Femur (tissue), 1 donor: ENCODE results near the gene HBA1.
A peak's percentile ranks its signal among the peaks of the same experiment; 100 is the strongest.
"Not testable (repeated sequence)": the region's sequence is repeated elsewhere in the genome, so short reads cannot be mapped to it uniquely, and the experiment has no call there.

Source experiments
- DNase-seq: peaks from one replicate; pipeline ENCODE4 v3.0.0-alpha.2; 2017

HBA1 gene

DNA sequence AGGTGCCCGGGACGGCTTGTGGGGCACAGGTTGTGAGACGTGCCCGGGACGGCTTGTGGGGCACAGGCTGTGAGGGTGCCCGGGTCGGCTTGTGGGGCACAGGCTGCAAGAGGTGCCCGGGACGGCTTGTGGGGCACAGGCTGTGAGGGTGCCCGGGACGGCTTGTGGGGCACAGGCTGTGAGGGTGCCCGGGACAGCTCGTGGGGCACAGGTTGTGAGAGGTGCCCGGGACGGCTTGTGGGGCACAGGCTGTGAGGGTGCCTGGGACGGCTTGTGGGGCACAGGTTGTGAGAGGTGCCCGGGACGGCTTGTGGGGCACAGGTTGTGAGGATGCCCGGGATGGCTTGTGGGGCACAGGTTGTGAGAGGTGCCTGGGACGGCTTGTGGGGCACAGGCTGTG is 16.2 kb upstream of the HBA1 start:
- not testable (repeated sequence) for DNase-seq

DNA sequence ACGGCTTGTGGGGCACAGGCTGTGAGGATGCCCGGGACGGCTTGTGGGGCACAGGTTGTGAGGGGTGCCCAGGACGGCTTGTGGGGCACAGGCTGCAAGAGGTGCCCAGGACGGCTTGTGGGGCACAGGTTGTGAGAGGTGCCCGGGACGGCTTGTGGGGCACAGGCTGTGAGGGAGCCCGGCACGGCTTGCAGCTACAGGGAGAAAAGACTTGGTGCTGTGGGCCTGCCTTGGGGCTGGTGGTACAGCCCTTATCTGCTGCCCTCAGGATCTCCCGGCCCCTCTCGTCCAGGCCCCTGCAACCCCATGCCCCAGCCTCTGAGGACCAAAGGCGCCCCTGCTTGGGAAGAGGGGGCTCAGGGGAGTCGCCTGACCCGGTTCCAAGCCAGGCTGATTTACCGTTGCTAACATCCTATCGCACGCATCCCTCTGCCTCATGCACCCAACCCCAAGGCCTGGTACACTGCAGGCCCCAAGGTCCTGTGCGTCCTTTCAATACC is 15.7 kb upstream of the HBA1 start:
- no peak for DNase-seq

DNA sequence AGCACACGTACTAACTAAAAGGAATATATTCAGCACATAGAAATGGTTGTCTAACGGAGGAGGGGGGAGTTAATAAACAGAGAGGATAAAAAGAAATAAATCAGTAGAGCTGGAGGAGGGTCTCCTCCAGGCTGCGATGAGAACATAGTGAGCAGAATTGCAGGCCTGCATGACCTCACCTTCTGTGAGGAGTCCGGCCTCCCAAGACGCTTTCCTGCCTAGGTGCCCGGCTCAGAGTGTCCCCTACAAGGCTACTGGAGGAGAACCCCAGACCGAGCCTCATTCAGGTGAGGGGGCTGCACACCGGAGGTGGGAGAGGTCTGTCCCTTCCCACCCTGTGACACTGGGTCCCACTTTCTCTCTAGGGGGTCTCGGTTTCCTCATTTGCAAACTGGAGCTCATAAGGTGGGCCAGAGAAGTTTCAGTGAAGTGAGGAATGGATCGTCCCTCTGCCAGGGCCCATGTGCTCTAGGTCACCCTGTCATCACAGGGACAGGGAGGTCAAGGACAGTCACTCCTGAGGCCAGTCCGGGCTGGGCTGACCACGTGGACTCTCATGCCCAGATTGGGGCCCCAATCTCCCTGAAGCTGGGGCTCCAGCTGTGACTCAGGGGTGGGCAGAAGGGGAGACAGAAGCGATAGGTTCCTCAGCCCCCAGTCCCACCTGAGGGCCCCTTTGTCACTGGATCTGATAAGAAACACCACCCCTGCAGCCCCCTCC is 14.0 kb upstream of the HBA1 start:
- no peak for DNase-seq

DNA sequence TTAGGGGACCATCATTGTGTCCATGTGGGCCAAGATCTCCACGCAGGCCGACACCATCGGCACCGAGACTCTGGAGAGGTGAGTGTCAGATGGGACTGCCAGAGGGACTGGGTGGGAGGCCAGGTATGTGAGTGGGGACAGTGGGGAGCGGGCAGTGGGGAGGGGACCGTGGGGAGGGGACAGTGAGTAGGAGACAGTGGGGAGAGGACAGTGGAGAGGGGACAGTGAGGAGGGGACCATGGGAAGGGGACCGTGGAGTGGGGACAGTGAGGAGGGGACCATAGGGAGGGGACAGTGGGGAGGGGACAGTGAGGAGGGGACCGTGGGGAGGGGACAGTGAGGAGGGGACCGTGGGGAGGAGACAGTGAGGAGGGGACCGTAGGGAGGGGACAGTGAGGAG is 13.3 kb upstream of the HBA1 start:
- not testable (repeated sequence) for DNase-seq

DNA sequence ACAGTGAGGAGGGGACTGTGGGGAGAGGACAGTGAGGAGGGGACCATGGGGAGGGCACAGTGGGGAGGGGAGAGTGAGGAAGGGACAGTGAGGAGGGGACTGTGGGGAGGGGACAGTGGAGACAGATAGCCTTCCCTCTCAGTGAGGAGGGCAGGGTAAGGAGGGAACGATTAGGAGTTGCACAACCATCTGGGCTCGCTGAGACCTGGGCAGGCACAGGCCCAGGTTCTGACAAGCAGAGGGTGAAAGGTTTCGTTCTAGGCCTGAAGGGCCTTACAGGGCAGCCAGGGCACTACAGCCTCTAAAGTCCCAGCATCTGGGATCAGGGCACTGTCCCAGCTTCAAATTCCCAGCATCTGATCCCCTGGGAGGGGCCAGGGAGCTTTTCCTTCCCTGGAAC is 12.8 kb upstream of the HBA1 start:
- not testable (repeated sequence) for DNase-seq

DNA sequence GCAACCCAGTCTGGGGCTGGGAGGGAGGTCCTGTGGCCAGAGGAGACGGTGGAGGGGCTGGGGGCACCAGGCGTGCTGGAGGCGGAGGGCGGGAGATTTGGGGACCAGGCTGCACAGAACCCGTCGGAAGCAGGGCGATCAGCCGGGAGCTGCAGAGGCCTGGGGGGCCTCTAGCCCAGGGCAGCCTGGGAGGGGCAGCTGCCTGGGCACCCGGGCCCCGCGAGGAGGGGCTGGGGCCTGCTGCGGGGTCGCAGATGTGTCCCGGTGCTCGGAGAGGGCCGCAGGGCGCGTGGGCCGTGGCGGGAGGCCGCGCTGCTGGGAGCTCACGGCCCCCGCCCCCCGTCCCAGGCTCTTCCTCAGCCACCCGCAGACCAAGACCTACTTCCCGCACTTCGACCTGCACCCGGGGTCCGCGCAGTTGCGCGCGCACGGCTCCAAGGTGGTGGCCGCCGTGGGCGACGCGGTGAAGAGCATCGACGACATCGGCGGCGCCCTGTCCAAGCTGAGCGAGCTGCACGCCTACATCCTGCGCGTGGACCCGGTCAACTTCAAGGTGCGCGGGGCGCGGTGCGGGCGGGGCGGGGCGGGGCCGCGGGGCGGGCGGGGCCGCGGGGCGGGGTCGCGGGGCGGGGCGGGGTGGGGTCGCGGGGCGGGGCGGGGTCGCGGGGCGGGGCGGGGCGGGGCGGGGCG is 12.2 kb upstream of the HBA1 start:
- not testable (repeated sequence) for DNase-seq

DNA sequence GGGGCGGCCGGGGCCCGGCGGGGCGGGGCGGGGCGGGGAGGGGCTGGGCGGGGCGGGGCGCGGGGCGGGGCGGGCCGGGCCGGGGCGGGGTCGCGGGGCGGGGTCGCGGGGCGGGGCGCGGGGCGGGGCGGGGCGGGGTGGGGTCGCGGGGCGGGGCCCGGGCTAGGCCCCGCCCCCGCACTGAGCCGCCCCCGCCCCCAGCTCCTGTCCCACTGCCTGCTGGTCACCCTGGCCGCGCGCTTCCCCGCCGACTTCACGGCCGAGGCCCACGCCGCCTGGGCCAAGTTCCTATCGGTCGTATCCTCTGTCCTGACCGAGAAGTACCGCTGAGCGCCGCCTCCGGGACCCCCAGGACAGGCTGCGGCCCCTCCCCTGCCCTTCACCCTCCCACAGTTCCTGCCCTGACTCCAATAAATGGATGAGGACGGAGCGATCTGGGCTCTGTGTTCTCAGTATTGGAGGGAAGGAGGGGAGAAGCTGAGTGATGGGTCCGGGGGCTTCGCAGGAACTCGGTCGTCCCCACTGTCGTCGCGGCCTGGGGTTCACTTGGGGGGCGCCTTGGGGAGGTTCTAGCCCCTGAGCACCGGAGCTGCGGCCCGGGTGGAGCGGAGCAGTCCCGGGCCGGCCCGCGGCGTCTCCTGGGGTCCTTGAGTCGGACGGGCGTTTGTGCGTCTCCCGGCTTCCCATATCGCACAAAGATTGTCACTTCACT is 11.5 kb upstream of the HBA1 start:
- DNase-seq = no peak

DNA sequence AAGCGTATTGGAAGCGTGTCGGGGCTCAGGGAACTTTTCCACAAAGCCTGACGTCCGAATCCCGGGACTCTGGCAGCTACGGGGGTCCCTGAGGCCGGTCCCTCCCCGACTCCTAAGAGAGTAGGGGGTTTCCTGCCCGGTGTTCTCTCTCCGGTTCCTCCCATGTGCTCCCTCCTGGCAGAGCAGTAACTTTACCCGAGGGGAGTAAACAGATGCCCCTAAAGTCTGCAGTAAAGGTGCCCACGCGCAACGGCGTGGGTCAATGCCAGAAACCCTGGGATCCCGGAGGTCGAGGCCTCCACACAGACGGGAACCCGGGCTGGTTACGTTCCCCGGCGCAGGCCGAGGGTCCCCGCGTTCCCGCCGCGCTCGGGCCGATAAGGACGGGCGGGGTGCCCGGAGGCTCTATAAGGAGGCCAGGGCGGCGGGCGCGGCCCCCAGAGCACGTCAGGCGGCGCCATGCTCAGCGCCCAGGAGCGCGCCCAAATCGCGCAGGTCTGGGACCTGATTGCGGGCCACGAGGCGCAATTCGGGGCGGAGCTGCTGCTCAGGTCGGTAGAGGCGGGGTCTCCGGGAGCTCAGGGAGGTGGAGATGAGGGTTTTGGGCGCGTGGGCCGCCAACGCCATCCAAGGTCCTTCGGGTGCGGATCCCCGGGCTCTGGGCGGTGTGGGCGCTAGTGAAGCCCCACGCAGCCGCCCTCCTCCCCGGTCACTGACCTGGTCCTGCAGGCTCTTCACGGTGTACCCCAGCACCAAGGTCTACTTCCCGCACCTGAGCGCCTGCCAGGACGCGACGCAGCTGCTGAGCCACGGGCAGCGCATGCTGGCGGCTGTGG is 10.7 kb upstream of the HBA1 start, which contains the start of gene HBM:
Gene HBM (plus strand): TSS at position 440 of the 836 bp plus-strand sequence. CDS start 20 bp downstream, at position 460.
- DNase-seq = no peak

DNA sequence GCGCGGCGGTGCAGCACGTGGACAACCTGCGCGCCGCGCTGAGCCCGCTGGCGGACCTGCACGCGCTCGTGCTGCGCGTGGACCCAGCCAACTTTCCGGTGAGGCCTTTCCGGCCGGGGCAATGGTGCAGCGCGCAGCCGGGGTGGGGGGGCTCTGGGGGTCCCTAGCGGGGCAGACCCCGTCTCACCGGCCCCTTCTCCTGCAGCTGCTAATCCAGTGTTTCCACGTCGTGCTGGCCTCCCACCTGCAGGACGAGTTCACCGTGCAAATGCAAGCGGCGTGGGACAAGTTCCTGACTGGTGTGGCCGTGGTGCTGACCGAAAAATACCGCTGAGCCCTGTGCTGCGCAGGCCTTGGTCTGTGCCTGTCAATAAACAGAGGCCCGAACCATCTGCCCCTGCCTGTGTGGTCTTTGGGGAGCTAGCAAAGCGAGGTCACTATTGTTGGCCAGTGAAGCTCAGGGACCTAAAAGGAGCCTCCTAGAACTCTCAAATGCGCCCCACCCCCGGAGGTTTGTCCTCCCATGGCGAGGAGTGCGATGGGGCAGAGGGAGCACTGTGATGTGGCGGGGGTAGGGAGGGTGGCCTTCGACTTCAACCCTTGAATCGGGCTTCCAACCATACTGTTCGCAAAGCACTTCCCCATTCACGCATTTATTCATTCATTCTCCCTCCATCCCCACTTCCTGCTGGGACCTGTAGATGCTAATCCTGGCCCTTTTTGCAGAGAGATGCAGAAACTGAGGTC is 9.9 kb upstream of the HBA1 start:
- DNase-seq = no peak

DNA sequence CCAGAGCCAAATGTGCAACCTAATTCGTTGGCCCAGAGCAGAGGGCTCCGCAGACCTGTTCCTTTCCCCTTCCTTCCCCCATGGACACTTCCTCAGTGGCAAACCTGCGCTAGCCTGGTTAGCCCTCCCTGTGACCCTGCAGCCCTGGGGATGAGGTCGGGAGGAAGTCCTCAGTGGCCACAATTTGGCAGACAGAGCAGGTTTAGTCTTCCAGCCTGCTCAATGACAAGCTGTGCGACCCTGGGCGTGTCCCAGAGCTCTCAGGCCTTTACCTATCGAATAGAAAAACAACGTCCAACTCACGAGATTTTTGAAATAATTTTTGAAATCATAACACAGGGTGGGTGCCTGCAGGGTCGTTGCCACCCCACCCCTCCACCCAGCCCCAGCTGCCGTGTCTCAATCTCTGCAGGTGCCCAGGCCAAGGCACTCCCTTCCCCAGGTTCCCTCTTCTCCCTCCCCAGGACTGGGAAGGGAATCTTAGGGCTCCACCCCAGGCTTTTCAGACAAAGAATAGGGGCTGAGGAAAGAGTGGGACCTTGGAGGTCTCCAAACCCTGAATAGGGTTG is 9.3 kb upstream of the HBA1 start:
- DNase-seq = no peak

DNA sequence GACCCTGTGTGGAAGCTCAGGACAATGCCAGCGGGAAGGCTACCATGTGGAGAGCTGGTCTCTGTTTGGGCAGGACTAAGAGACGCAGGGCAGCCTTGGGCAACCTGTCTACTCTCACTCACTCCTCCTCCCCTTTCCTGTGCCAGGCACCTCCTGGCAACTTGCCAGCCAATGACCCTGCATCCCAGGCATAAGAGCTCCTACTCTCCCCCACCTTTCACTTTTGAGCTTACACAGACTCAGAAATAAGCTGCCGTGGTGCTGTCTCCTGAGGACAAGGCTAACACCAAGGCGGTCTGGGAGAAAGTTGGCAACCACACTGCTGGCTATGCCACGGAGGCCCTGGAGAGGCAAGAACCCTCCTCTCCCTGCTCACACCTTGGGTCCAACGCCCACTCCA is 8.1 kb upstream of the HBA1 start:
- DNase-seq = no peak

DNA sequence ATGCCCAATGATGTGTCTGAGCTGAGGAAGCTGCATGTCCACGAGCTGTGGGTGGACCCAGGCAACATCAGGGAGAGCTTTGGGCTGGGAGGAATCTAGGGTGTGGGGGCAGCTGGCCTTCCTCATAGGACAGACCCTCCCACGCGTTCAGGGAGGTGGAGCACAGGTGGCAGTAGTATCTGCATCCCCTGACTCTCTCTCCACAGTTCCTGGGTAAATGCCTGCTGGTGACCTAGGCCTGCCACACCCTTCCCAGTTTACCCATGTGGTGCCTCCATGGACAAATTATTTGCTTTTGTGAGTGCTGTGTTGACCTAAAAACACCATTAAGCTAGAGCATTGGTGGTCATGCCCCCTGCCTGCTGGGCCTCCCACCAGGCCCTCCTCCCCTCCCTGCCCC is 7.5 kb upstream of the HBA1 start:
- no peak for DNase-seq

DNA sequence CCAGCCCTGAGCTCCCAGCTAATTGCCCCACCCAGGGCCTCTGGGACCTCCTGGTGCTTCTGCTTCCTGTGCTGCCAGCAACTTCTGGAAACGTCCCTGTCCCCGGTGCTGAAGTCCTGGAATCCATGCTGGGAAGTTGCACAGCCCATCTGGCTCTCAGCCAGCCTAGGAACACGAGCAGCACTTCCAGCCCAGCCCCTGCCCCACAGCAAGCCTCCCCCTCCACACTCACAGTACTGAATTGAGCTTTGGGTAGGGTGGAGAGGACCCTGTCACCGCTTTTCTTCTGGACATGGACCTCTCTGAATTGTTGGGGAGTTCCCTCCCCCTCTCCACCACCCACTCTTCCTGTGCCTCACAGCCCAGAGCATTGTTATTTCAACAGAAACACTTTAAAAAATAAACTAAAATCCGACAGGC is 6.4 kb upstream of the HBA1 start:
- peak; percentile 45 for DNase-seq

DNA sequence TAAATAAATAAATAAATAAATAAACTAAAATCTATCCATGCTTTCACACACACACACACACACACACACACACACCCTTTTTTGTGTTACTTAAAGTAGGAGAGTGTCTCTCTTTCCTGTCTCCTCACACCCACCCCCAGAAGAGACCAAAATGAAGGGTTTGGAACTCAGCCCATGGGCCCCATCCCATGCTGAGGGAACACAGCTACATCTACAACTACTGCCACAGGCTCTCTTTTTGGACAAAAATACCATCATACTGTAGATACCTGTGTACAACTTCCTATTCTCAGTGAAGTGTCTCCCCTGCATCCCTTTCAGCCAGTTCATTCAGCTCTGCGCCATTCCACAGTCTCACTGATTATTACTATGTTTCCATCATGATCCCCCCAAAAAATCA is 5.7 kb upstream of the HBA1 start:
- DNase-seq = no peak

DNA sequence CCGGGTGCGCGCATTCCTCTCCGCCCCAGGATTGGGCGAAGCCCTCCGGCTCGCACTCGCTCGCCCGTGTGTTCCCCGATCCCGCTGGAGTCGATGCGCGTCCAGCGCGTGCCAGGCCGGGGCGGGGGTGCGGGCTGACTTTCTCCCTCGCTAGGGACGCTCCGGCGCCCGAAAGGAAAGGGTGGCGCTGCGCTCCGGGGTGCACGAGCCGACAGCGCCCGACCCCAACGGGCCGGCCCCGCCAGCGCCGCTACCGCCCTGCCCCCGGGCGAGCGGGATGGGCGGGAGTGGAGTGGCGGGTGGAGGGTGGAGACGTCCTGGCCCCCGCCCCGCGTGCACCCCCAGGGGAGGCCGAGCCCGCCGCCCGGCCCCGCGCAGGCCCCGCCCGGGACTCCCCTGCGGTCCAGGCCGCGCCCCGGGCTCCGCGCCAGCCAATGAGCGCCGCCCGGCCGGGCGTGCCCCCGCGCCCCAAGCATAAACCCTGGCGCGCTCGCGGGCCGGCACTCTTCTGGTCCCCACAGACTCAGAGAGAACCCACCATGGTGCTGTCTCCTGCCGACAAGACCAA is 4.0 kb upstream of the HBA1 start, which contains the start of gene HBA2:
Gene HBA2 (plus strand): TSS at position 503 of the 568 bp plus-strand sequence. CDS start 37 bp downstream, at position 540.
- not testable (repeated sequence) for DNase-seq

DNA sequence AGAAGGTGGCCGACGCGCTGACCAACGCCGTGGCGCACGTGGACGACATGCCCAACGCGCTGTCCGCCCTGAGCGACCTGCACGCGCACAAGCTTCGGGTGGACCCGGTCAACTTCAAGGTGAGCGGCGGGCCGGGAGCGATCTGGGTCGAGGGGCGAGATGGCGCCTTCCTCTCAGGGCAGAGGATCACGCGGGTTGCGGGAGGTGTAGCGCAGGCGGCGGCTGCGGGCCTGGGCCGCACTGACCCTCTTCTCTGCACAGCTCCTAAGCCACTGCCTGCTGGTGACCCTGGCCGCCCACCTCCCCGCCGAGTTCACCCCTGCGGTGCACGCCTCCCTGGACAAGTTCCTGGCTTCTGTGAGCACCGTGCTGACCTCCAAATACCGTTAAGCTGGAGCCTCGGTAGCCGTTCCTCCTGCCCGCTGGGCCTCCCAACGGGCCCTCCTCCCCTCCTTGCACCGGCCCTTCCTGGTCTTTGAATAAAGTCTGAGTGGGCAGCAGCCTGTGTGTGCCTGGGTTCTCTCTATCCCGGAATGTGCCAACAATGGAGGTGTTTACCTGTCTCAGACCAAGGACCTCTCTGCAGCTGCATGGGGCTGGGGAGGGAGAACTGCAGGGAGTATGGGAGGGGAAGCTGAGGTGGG is 3.1 kb upstream of the HBA1 start:
- DNase-seq = not testable (repeated sequence)

DNA sequence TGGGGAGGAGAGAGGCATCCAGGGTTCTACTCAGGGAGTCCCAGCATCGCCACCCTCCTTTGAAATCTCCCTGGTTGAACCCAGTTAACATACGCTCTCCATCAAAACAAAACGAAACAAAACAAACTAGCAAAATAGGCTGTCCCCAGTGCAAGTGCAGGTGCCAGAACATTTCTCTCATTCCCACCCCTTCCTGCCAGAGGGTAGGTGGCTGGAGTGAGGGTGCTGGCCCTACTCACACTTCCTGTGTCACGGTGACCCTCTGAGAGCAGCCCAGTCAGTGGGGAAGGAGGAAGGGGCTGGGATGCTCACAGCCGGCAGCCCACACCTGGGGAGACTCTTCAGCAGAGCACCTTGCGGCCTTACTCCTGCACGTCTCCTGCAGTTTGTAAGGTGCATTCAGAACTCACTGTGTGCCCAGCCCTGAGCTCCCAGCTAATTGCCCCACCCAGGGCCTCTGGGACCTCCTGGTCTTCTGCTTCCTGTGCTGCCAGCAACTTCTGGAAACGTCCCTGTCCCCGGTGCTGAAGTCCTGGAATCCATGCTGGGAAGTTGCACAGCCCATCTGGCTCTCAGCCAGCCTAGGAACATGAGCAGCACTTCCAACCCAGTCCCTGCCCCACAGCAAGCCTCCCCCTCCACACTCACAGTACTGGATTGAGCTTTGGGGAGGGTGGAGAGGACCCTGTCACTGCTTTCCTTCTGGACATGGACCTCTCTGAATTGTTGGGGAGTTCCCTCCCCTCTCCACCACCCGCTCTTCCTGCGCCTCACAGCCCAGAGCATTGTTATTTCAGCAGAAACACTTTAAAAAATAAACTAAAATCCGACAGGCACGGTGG is 2.3 kb upstream of the HBA1 start:
- peak; percentile 50 for DNase-seq

DNA sequence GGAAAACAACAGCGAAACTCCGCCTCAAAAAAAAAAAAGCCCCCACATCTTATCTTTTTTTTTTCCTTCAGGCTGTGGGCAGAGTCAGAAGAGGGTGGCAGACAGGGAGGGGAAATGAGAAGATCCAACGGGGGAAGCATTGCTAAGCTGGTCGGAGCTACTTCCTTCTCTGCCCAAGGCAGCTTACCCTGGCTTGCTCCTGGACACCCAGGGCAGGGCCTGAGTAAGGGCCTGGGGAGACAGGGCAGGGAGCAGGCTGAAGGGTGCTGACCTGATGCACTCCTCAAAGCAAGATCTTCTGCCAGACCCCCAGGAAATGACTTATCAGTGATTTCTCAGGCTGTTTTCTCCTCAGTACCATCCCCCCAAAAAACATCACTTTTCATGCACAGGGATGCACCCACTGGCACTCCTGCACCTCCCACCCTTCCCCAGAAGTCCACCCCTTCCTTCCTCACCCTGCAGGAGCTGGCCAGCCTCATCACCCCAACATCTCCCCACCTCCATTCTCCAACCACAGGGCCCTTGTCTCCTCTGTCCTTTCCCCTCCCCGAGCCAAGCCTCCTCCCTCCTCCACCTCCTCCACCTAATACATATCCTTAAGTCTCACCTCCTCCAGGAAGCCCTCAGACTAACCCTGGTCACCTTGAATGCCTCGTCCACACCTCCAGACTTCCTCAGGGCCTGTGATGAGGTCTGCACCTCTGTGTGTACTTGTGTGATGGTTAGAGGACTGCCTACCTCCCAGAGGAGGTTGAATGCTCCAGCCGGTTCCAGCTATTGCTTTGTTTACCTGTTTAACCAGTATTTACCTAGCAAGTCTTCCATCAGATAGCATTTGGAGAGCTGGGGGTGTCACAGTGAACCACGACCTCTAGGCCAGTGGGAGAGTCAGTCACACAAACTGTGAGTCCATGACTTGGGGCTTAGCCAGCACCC is 1.2 kb upstream of the HBA1 start:
- DNase-seq = no peak
